K562 (cell line): ENCODE data around the gene SLITRK4.

Experiments
- DMBX1 ChIP-seq: fragments of 250-450 bp; sonication (Bioruptor Pico); IDR thresholded peaks from 2 replicates; pipeline ENCODE4 v1.8.0; 2022; ENCODE audit warnings: inconsistent platforms, mild to moderate bottlenecking, moderate library complexity, borderline replicate concordance
- ELF1 ChIP-seq: fragments of 200-800 bp; sonication (Bioruptor generic); IDR thresholded peaks from 2 replicates; pipeline ENCODE4 v1.6.1; 2016; ENCODE audit warnings: missing genetic modification characterization, missing compliant biosample characterization
- EZH2 ChIP-seq: IDR thresholded peaks from 2 replicates; pipeline ENCODE4 v1.6.1; 2012; ENCODE audit warnings: low read depth, mild to moderate bottlenecking, inconsistent platforms, low read length, borderline replicate concordance
- FOXP1 ChIP-seq: sonication (generic); formaldehyde crosslinking; IDR thresholded peaks from 2 replicates; pipeline ENCODE4 v1.8.0; 2022; ENCODE audit warnings: mild to moderate bottlenecking, missing genetic modification reagents
- NR1H2 ChIP-seq: sonication (generic); formaldehyde crosslinking; IDR thresholded peaks from 2 replicates; pipeline ENCODE4 v1.4.0; 2020; ENCODE audit warnings: mild to moderate bottlenecking, missing genetic modification reagents
- SP1 ChIP-seq: sonication (generic); formaldehyde crosslinking; IDR thresholded peaks from 2 replicates; pipeline ENCODE4 v1.8.1; 2022; ENCODE audit warnings: mild to moderate bottlenecking, missing genetic modification reagents
- TEAD2 ChIP-seq: fragments of 450-650 bp; IDR thresholded peaks from 2 replicates; pipeline ENCODE4 v1.6.1; 2016; ENCODE audit warnings: missing genetic modification characterization, control low read depth, missing compliant biosample characterization
- ZEB2 ChIP-seq: fragments of 450-650 bp; IDR thresholded peaks from 2 replicates; pipeline ENCODE4 v1.6.1; 2016
- ZNF175 ChIP-seq: fragments of 200-800 bp; sonication (Bioruptor generic); IDR thresholded peaks from 2 replicates; pipeline ENCODE4 v1.6.1; 2016; ENCODE audit warnings: low read depth, mild to moderate bottlenecking, missing genetic modification characterization, missing compliant biosample characterization
- ZNF507 ChIP-seq: conservative IDR thresholded peaks from 2 replicates; pipeline ENCODE4 v1.6.1; 2017; ENCODE audit warnings: missing genetic modification characterization, missing compliant biosample characterization
- TF ChIP-seq, protein P1 (sequence below), 3 experiments: IDR thresholded peaks in 2 of 3; conservative IDR thresholded peaks in 1 of 3; 2 replicates each; pipeline ENCODE4 v1.5.1; 2011 to 2012; ENCODE audit warnings: low read length in 3 of 3, mild to moderate bottlenecking in 3 of 3, control low read depth in 2 of 3, improper control_type of control experiment in 1 of 3, inconsistent platforms in 1 of 3, low read depth in 1 of 3, mixed read lengths in 1 of 3, moderate library complexity in 1 of 3; ENCODE audit not compliant: insufficient read depth in 2 of 3

DNA sequence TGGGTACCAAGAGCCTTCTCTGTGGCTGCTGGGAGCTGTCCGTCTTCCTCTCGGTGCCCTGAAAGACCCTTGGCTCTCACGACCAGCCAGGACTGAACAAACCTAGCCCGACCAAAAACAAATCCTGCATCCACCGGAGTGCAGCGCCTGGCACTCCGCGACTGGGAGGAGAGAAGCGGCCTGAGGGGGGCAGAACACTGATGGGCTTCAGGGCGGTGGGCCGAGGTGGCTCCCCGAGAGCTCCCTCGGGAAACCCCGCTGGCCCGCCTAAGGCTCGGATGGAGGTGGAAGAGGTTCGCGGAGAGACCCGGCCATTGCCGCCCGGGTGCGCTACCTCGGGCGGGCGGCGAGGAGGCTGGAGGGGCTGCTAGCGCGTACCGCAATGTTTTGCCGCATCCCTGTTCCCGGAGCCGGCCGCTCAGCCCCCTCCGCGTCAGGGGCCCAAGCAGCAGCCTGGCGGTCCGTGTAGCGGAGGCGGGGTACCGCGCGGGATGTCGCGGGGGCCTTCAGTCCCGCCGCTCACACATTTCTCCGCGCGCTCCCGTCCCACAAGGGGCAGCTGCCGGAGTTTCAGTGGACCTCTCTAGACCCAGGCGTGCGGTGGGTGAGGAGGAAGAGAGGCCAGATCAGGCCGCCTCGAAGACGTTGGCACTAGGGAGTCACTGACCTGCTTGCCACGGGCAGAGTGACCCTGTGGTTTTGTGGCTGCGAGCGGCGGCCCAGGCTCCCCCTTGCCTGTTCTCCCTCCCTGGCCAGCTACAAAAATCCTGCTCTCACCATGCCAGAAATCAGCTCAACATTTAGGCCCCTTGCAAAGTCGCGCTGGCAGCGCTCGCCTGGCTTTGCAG, 2.2 kb downstream of the SLITRK4 start:
- TF ChIP-seq EZH2: no peak
- no peak for TF ChIP-seq ZNF507 (tag)
- TF ChIP-seq FOXP1 (CRISPR knock-in tag): no peak
- TF ChIP-seq DMBX1 (CRISPR knock-in tag): no peak
- TF ChIP-seq, protein P1, sequence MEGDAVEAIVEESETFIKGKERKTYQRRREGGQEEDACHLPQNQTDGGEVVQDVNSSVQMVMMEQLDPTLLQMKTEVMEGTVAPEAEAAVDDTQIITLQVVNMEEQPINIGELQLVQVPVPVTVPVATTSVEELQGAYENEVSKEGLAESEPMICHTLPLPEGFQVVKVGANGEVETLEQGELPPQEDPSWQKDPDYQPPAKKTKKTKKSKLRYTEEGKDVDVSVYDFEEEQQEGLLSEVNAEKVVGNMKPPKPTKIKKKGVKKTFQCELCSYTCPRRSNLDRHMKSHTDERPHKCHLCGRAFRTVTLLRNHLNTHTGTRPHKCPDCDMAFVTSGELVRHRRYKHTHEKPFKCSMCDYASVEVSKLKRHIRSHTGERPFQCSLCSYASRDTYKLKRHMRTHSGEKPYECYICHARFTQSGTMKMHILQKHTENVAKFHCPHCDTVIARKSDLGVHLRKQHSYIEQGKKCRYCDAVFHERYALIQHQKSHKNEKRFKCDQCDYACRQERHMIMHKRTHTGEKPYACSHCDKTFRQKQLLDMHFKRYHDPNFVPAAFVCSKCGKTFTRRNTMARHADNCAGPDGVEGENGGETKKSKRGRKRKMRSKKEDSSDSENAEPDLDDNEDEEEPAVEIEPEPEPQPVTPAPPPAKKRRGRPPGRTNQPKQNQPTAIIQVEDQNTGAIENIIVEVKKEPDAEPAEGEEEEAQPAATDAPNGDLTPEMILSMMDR (IDR thresholded peaks at IDR 0.05 in 2 of 3, conservative IDR thresholded peaks at IDR 0.05 in 1 of 3; ENCODE audit: insufficient read depth in 2 of 3, low read depth in 1 of 3, low read length in 3 of 3): no peak
- no peak for TF ChIP-seq ZEB2
- no peak for TF ChIP-seq SP1 (CRISPR knock-in tag)
- no peak for TF ChIP-seq ZNF175
- no peak for TF ChIP-seq ELF1 (tag)
- no peak for TF ChIP-seq NR1H2
- no peak for TF ChIP-seq TEAD2
